SKM-1 treated with dmso at 0.1 percent for 144 hours (cell line): ENCODE results near the gene PAK5.
"Not testable (repeated sequence)": the region's sequence is repeated elsewhere in the genome, so short reads cannot be mapped to it uniquely, and the experiment has no call there.

ENCODE experiments used
- DNase-seq: peaks from one replicate; lab custom pipeline; 2025; ENCODE audit not compliant: unreplicated experiment; lab: John Stamatoyannopoulos, UW

Gene PAK5

GRCh38 chr20:9686455-9686854 lies 152.4 kb downstream of the PAK5 start:
- no peak for DNase-seq

GRCh38 chr20:9686001-9686400 lies 152.9 kb downstream of the PAK5 start:
- DNase-seq, result no peak

- no peak for DNase-seq
Measured at GRCh38 chr20:9685011-9685410, 153.9 kb downstream of the PAK5 start.

GRCh38 chr20:9677100-9677623 lies 161.7 kb downstream of the PAK5 start:
- no peak for DNase-seq

- DNase-seq, result no peak
Measured at GRCh38 chr20:9672981-9673380, 165.9 kb downstream of the PAK5 start.

- no peak for DNase-seq
Measured at GRCh38 chr20:9672027-9672426, 166.8 kb downstream of the PAK5 start.

GRCh38 chr20:9668381-9668780 lies 170.5 kb downstream of the PAK5 start:
- no peak for DNase-seq

- no peak for DNase-seq
Measured at GRCh38 chr20:9663423-9663822, 175.5 kb downstream of the PAK5 start.

- no peak for DNase-seq
Measured at GRCh38 chr20:9660236-9660868, 178.5 kb downstream of the PAK5 start.

GRCh38 chr20:9647741-9648140 lies 191.1 kb downstream of the PAK5 start:
- DNase-seq, result no peak

- DNase-seq, result no peak
Measured at GRCh38 chr20:9646375-9646774, 192.5 kb downstream of the PAK5 start.

- no peak for DNase-seq
Measured at GRCh38 chr20:9642882-9643281, 196.0 kb downstream of the PAK5 start.

GRCh38 chr20:9641499-9642000 lies 197.3 kb downstream of the PAK5 start:
- not testable (repeated sequence) for DNase-seq

GRCh38 chr20:9637889-9638288 lies 201.0 kb downstream of the PAK5 start:
- no peak for DNase-seq

GRCh38 chr20:9635750-9636149 lies 203.1 kb downstream of the PAK5 start:
- no peak for DNase-seq

- no peak for DNase-seq
Measured at GRCh38 chr20:9634327-9634726, 204.5 kb downstream of the PAK5 start.

GRCh38 chr20:9632991-9633390 lies 205.9 kb downstream of the PAK5 start:
- DNase-seq, result no peak

- no peak for DNase-seq
Measured at GRCh38 chr20:9632265-9632664, 206.6 kb downstream of the PAK5 start.

GRCh38 chr20:9630554-9630953 lies 208.3 kb downstream of the PAK5 start:
- DNase-seq, result no peak

- DNase-seq, result no peak
Measured at GRCh38 chr20:9629831-9630230, 209.0 kb downstream of the PAK5 start.

- no peak for DNase-seq
Measured at GRCh38 chr20:9628589-9628988, 210.3 kb downstream of the PAK5 start.

- no peak for DNase-seq
Measured at GRCh38 chr20:9628141-9628540, 210.7 kb downstream of the PAK5 start.

GRCh38 chr20:9627219-9627618 lies 211.7 kb downstream of the PAK5 start:
- DNase-seq, result no peak
